ENCODE results near the gene TMC5. TPM values are rescaled to one million over a fixed set of nuclear protein-coding genes. Genes with fewer than 3 reads are reported as not detected.
"Not testable (repeated sequence)": the region's sequence is repeated elsewhere in the genome, so short reads cannot be mapped to it uniquely, and the experiment has no call there.

Gene TMC5
- total RNA-seq, 1 donor from 2014 or later: 0.38 TPM

GRCh38 chr16:19396555-19397011 lies 21.1 kb upstream of the TMC5 start:
- Histone ChIP-seq H3K4me1 (no peaks in the 10 kb centered on the region), H3K27me3 (ENCODE audit: low read depth) (peaks cover 48% of the 10 kb centered on the region), H3K27ac (replicated peaks) (no peak overlapping the region), H3K9me3 (replicated peaks) (peaks cover 17% of the 10 kb centered on the region), H3K36me3 (no peaks in the 10 kb centered on the region), H3K4me3 (no peak overlapping the region)
- intact Hi-C loops (cut with micrococcal nuclease): no loop called here
- TF ChIP-seq, protein P1, sequence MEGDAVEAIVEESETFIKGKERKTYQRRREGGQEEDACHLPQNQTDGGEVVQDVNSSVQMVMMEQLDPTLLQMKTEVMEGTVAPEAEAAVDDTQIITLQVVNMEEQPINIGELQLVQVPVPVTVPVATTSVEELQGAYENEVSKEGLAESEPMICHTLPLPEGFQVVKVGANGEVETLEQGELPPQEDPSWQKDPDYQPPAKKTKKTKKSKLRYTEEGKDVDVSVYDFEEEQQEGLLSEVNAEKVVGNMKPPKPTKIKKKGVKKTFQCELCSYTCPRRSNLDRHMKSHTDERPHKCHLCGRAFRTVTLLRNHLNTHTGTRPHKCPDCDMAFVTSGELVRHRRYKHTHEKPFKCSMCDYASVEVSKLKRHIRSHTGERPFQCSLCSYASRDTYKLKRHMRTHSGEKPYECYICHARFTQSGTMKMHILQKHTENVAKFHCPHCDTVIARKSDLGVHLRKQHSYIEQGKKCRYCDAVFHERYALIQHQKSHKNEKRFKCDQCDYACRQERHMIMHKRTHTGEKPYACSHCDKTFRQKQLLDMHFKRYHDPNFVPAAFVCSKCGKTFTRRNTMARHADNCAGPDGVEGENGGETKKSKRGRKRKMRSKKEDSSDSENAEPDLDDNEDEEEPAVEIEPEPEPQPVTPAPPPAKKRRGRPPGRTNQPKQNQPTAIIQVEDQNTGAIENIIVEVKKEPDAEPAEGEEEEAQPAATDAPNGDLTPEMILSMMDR (IDR thresholded peaks at IDR 0.05; ENCODE audit: borderline replicate concordance): no peak
- DNase-seq: no peak

DNA sequence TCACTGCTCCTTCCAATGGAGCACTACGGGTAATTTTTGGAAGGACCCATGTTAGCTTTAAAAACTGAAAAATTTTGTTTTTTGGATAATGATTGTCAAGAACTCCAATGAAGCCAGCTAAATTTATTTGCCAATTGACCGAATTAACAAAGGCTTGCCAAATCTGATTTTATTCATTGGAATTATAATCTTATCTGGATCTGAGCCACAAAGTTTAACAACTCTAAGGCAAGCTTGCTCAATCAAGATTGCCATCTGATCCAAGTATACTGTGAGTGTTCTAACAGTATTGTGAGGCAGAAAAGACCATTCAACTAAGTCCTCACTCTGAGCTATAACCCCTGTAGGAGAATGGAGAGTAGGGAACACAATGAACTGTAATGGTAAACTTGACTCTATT lies 20.3 kb upstream of the TMC5 start:
- intact Hi-C loops (cut with micrococcal nuclease); DNase-seq; H3K27ac ChIP-seq (replicated peaks); H3K4me3 ChIP-seq; H3K4me1 ChIP-seq; H3K36me3 ChIP-seq: not testable (repeated sequence)
- H3K9me3 ChIP-seq (replicated peaks): peaks cover 25% of the 10 kb centered on the region
- peaks cover 44% of the 10 kb centered on the region for H3K27me3 ChIP-seq (ENCODE audit: low read depth)

- no peak for DNase-seq
- Histone ChIP-seq H3K27ac (replicated peaks) (no peak overlapping the region), H3K4me1 (no peaks in the 10 kb centered on the region), H3K4me3 (no peak overlapping the region), H3K36me3 (no peaks in the 10 kb centered on the region), H3K9me3 (replicated peaks) (peaks cover 31% of the 10 kb centered on the region), H3K27me3 (ENCODE audit: low read depth) (peaks cover 44% of the 10 kb centered on the region)
- intact Hi-C loops (cut with micrococcal nuclease): no loop called here
- TF ChIP-seq, protein P1 (IDR thresholded peaks at IDR 0.05; ENCODE audit: borderline replicate concordance): no peak
Observed at GRCh38 chr16:19400711-19401110, 17.0 kb upstream of the TMC5 start.

GRCh38 chr16:19406891-19407491 lies 10.7 kb upstream of the TMC5 start:
- Histone ChIP-seq H3K27ac (replicated peaks) (no peak overlapping the region), H3K4me3 (no peak overlapping the region), H3K4me1 (peaks cover 11% of the 10 kb centered on the region), H3K9me3 (replicated peaks) (peaks cover 25% of the 10 kb centered on the region), H3K36me3 (no peaks in the 10 kb centered on the region), H3K27me3 (ENCODE audit: low read depth) (peaks cover 77% of the 10 kb centered on the region)
- intact Hi-C loops (cut with micrococcal nuclease): no loop called here
- DNase-seq: no peak
- TF ChIP-seq, protein P1 (IDR thresholded peaks at IDR 0.05; ENCODE audit: borderline replicate concordance): no peak

DNA sequence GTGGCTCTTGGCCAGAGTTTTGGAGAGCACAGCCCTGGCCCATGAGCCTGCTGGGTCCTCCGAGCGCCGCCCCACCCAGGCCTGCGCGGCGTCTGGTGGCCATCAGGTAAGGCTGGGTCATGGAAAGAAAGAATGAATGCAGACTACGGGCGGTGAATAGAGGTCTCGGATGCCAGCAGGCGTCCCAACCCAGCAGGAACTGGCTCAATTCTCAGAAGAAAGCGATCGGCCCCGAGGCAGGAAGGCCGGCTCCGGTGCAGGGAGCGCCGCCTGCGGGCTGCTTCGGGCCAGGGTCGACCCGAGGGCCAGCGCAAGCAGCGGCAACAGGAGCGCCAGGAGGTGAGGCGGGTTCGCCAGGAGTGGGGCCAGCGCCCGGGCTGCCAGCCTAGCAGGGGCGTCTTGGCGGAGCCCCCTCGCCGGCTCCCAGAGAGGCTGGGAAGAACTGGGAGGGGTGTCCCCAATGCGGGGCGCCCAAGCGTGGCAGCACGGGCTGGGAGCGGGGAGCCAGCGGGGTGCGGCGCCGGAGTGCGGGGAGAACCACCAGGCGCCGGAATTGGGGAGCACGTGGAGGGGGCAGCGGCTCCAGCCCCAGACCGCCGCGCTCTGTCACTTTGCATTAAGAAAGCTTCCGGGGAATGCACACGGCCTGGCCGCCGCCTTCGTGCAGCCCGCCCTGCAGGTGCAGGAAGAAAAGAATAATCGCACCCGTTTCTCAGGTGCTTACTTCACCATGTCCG lies 7.1 kb upstream of the TMC5 start:
- Histone ChIP-seq H3K27ac (replicated peaks) (no peak overlapping the region), H3K27me3 (ENCODE audit: low read depth) (peaks cover 77% of the 10 kb centered on the region), H3K36me3 (no peaks in the 10 kb centered on the region), H3K4me3 (peak overlapping the region; percentile 57), H3K9me3 (replicated peaks) (peaks cover 15% of the 10 kb centered on the region), H3K4me1 (peaks cover 11% of the 10 kb centered on the region)
- TF ChIP-seq, protein P1 (IDR thresholded peaks at IDR 0.05; ENCODE audit: borderline replicate concordance): no peak
- DNase-seq: no peak
- intact Hi-C loops (cut with micrococcal nuclease): no loop called here

- H3K27ac ChIP-seq (replicated peaks): no peak overlapping the region
- intact Hi-C loops (cut with micrococcal nuclease): no loop called here
- H3K9me3 ChIP-seq (replicated peaks): peaks cover 15% of the 10 kb centered on the region
- DNase-seq: no peak
- peak overlapping the region; percentile 57 for H3K4me3 ChIP-seq
- H3K36me3 ChIP-seq: no peaks in the 10 kb centered on the region
- H3K4me1 ChIP-seq: peaks cover 11% of the 10 kb centered on the region
- peaks cover 82% of the 10 kb centered on the region for H3K27me3 ChIP-seq (ENCODE audit: low read depth)
- TF ChIP-seq, protein P1 (IDR thresholded peaks at IDR 0.05; ENCODE audit: borderline replicate concordance): no peak
Observed at GRCh38 chr16:19411298-19411697, 6.4 kb upstream of the TMC5 start.

DNA sequence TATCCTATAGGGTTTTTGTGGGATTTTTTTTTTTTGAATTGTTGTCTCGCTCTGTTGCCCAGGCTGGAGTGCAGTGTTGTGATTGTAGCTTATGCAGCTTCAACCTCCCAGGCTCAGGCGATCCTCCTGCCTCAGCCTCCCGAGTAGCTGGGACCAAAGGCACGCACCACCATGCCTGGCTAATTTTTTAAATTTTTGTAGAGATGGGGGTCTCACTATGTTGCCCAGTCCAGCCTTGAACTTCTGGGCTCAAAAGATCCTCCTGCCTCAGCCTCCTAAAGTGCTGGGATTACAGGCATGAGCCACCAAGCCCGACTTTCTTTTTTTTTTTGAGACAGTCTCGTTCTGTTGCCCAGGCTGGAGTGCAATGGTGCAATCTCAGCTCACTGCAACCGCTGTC lies 5.6 kb upstream of the TMC5 start:
- DNase-seq; H3K36me3 ChIP-seq; intact Hi-C loops (cut with micrococcal nuclease); H3K27ac ChIP-seq (replicated peaks); H3K4me3 ChIP-seq: not testable (repeated sequence)
- Histone ChIP-seq H3K9me3 (replicated peaks) (peaks cover 11% of the 10 kb centered on the region), H3K27me3 (ENCODE audit: low read depth) (peaks cover 88% of the 10 kb centered on the region), H3K4me1 (peaks cover 11% of the 10 kb centered on the region)
